Brain microvascular endothelial cell (primary cell): ENCODE data around the gene MYL10.

Source experiments
- DNase-seq: peaks from one replicate; pipeline ENCODE4 v3.0.0-alpha.2; 2020
- H3K27ac ChIP-seq: fragments of 250-450 bp; sonication (Bioruptor Pico); 2 replicates; pipeline ENCODE4 v1.5.1; 2020; ENCODE audit warnings: mild to moderate bottlenecking, moderate library complexity
- H3K27me3 ChIP-seq: fragments of 250-450 bp; sonication (Bioruptor Pico); replicated peaks from 2 replicates; pipeline ENCODE4 v1.5.1; 2020; ENCODE audit warnings: mild to moderate bottlenecking
- H3K36me3 ChIP-seq: fragments of 250-450 bp; sonication (Bioruptor Pico); replicated peaks from 2 replicates; pipeline ENCODE4 v1.5.1; 2020; ENCODE audit warnings: mild to moderate bottlenecking
- H3K4me3 ChIP-seq: 2 replicates; pipeline ENCODE4 v1.5.1; 2011; ENCODE audit warnings: low read depth, mild to moderate bottlenecking, control low read depth, low read length, moderate library complexity
- CTCF ChIP-seq: IDR thresholded peaks from 2 replicates; pipeline ENCODE4 v1.5.1; 2011; ENCODE audit warnings: low read depth, mild to moderate bottlenecking, moderate library complexity, low read length, control low read depth, inconsistent platforms; ENCODE audit errors: missing control alignments
- in situ Hi-C: cut with HindIII; loops from 2 replicates; pipeline ENCODE4 v1.10.0; 2017; ENCODE audit warnings: low sequenced_read_pairs, low pct_ligation_motif_present

Gene MYL10

DNA sequence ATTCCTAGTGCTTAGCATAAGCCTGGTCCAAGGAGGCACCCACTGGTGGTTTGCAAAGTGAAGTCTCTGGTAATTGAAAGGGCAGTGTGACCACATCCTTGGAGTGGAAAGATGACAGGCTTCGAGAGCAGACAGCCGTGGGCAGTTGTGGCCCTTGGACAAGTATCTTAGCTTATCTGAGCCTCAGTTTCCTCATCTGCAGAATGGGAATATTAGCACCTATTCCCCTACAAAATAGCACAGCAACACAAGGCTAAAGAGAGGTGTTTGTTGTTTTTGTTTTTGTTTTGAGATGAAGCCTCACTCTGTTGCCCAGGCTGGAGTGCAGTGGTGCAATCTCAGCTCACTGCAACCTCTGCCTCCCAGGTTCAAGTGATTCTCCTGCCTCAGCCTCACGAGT, 29.3 kb downstream of the MYL10 start:
- Histone ChIP-seq H3K36me3 (no peaks in the 10 kb centered on the region), H3K27ac (no peak overlapping the region), H3K4me3 (no peak overlapping the region), H3K27me3 (no peaks in the 10 kb centered on the region)
- no peak for DNase-seq
- no peak for TF ChIP-seq CTCF
- in situ Hi-C loops, result no loop called here

- TF ChIP-seq CTCF, result no peak
- Histone ChIP-seq H3K36me3 (no peaks in the 10 kb centered on the region), H3K4me3 (no peak overlapping the region), H3K27me3 (no peaks in the 10 kb centered on the region), H3K27ac (no peak overlapping the region)
- no peak for DNase-seq
- in situ Hi-C loops, result no loop called here
Measured at GRCh38 chr7:101598986-101599771, 29.9 kb downstream of the MYL10 start.

GRCh38 chr7:101598422-101598985, 30.6 kb downstream of the MYL10 start:
- DNase-seq, result no peak
- Histone ChIP-seq H3K36me3 (no peaks in the 10 kb centered on the region), H3K27me3 (no peaks in the 10 kb centered on the region), H3K27ac (no peak overlapping the region), H3K4me3 (no peak overlapping the region)
- no peak for TF ChIP-seq CTCF
- in situ Hi-C loops, result no loop called here

- TF ChIP-seq CTCF, result no peak
- in situ Hi-C loops, result no loop called here
- no peaks in the 10 kb centered on the region for H3K27me3 ChIP-seq
- H3K4me3 ChIP-seq, result no peak overlapping the region
- no peaks in the 10 kb centered on the region for H3K36me3 ChIP-seq
- no peak overlapping the region for H3K27ac ChIP-seq
- no peak for DNase-seq
Measured at GRCh38 chr7:101597941-101598340, 31.2 kb downstream of the MYL10 start.

DNA sequence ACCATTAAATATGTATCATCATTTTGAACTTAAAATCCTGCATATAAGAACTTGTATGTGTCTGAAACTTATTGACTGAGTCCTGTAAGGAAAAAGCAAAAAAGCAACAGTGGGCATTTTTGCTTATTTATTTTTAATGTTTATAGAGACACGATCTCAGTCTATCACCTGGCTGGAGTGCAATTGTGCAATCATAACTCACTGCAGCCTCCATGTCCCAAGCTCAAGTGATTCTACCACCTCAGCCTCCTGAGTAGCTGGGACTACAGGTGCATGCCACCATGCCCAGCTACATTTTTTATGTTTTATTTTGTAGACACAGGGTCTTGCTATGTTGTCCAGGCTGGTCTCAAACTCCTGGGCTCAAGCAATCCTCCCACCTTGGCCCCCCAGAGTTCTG, 32.2 kb downstream of the MYL10 start:
- TF ChIP-seq CTCF, result no peak
- no peak for DNase-seq
- Histone ChIP-seq H3K27me3 (no peaks in the 10 kb centered on the region), H3K36me3 (no peaks in the 10 kb centered on the region), H3K4me3 (no peak overlapping the region), H3K27ac (no peak overlapping the region)
- in situ Hi-C loops, result no loop called here
